Hematopoietic multipotent progenitor cell treated with erythropoietin and hydrocortisone succinate and interleukin-3 and kit ligand, for 17 days (in vitro differentiated cells): ENCODE data around the gene KRCC1.
"Not testable (repeated sequence)": the region's sequence is repeated elsewhere in the genome, so short reads cannot be mapped to it uniquely, and the experiment has no call there.

Experiments used
- DNase-seq: peaks from one replicate; pipeline ENCODE4 v3.0.0-alpha.2; 2015; ENCODE audit warnings: low spot score

The KRCC1 gene

DNA sequence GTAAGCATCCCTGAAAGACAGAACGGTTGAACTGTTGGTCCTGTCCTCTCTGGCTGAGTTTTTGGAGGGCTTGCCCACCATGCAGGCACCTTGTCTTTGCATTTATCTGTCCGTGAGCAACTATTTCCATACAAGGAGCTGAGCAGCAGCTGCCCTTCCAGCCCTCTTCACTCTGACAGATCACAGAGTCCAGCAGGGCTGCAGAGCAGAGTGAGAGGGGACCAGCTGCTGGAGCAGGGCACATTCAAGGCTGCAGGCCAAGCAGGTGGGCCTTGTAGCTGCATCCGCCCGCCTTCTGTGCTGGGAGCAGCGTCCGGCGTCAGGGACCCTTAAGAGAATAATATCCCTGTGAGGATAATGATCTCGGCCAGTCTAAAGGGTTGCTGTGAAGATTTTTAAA is 21.5 kb upstream of the KRCC1 start:
- no peak for DNase-seq

DNA sequence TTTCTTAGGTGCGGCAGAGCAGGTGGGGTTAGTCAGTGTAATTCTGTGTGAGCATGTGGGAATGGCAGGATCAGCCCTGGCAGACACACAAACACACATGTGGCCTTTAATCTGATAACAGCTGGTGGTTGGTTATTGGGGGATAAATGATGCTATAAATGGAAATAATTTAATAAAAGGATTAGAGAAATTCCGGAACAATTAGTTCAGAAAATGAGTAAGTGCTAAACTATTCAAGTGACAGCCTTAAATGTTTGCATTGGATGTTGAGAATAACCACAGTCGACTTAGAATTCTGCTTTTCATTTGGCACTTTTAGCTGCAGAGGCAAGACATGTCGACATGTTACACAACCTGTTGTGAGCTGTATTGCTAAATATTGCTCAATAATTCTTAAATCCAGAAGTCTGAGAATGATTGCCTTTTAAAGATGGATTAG is 19.3 kb upstream of the KRCC1 start:
- DNase-seq = no peak

DNA sequence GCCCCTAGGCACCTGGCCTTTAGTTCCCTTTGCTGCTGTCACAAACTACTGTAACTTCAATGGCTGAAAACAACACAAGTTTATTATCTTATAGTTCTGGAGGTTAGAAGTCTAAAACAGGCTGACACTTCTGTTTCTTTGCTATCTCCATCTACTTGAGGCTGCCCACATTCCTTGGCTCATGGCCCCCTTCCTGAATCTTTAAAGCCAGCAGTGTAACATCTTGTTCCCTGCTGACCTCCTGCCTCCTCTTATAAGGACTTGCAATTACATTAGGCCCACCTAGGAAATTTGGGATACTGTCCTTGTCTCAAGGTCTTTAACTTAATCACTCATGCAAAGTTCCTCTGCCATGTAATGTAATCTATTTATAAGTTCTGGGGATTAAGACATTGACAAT is 18.6 kb upstream of the KRCC1 start:
- DNase-seq = no peak

DNA sequence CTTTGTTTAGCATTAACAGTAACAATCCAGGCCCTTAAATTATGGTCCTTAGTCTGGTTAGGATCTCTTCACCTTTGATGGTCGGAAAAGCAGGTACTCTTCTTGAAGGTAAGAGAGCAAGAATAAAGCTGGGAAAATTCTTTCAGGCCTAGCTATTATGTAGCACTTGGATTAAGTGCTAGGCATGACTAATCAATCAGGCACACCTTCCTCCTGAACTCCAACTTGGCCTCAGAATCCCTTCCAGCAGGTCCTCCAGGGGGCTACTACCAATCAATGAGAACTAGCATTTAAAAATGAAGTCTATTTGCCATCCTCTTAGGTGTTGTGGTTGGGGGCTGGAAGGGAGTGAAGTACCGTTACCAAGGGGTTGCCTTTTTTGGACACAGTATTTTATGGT is 15.8 kb upstream of the KRCC1 start:
- no peak for DNase-seq

DNA sequence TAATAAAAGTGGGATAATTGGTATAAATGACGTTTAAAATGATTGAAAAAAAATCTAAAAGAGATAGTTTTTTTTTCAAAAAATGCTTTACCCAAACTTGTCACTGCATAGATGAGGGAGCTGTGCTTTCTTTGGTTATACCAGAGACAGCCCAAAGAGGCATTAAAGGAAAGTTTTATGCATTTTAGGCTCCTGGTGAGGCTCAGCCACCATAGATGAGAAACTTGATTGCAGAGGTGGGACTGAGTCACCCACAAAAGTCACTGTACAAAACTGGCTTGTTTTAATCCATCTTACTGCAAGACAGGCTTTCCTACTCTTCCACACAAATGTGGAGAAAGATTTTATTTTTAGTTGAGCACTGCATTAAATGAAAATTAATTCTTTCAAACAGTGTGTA is 14.5 kb upstream of the KRCC1 start:
- no peak for DNase-seq

DNA sequence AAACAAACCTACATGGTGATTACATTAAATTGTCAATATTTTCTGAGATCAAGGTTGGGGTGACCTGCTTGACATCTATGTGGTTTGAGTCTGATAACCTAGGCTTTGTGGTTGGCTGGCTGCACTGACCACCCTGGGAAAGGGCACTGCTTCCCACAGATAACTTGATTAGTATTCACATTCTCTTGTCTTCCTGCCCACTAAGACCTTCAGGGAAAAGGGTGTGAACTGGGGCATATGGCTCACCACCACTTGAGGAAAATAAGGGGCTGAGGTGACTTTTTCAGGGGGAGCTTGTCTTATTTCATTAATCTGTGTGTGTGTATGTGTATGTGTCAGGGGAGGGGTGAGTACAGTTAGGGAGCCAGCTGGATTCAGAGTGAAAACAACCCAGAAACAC is 13.5 kb upstream of the KRCC1 start:
- no peak for DNase-seq

DNA sequence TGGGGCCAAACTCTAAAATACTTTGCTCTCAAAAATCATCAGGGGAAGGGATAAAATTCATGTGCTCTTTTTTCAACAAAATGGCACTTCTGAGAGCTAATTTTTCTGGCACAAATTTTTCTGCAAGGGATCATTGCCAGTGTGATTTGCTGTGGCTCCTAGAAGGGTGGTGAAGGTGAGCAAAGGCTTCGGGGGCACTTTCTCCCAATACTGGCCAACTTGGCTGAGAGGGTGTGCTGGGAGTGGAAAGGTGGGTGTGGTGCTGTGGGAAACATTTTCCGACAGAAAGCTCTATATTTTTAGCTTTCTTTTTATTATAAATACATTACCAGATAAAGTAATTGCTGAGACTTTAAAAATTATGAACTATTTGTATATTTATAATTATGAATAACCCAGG is 12.5 kb upstream of the KRCC1 start:
- DNase-seq = no peak

DNA sequence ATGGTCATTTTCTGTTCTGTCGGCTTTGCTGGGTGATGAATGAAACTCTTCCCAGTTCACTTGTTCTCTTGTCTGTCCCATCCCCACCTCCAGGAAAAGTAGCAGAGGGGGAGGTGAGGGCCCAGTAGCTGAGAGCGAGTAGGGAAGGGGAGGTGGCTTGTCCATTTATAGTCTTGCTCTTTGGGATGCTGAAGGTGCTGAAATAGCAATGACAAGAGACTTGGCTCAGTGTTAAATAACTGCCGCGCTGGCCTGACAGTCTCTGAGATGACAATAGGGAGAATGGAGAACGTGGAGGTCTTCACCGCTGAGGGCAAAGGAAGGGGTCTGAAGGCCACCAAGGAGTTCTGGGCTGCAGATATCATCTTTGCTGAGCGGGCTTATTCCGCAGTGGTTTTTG is 12.0 kb upstream of the KRCC1 start, which contains the start of gene SMYD1:
Gene SMYD1, plus strand, starts transcription at position 228 of the 400 bp plus-strand sequence. Its CDS starts 40 bp downstream, at position 268.
- no peak for DNase-seq

DNA sequence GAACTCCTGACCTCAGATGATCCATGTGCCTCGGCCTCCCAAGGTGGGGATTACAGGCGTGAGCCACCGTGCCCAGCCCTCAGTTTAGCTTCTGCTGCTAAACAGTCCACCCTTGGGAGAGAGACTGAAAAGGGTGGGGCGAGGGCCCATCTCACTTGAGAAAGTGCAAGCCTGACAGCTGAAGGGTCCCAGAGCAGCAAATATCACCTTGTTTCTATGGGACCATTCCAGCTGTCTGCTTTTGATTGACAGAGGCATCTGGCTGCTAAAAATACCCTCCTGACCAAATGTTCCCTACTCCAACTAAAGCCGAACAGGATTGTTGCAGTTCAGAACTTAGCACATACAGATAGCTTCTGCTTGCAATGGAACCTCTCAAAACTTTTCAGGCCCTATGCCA is 11.6 kb upstream of the KRCC1 start:
- DNase-seq = no peak

DNA sequence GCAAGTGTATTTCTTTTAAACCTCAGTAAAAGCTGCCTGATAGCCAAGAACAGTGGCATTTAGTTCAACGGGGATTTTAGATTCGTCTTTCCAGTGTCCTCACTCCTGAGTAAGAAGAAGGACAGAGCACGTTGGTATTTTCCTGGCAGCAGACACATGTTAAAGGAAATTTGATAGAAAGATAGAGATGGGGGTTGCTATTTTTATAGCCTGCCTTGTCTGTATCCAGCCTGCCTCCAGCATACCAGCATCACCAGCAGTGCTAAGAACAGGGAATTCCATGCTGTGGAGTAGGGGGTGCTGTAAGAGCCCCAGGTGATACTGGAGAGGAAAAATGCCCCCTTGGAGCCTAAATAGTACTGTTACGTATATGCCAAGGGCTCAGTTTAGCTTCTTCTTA is 11.0 kb upstream of the KRCC1 start:
- no peak for DNase-seq

DNA sequence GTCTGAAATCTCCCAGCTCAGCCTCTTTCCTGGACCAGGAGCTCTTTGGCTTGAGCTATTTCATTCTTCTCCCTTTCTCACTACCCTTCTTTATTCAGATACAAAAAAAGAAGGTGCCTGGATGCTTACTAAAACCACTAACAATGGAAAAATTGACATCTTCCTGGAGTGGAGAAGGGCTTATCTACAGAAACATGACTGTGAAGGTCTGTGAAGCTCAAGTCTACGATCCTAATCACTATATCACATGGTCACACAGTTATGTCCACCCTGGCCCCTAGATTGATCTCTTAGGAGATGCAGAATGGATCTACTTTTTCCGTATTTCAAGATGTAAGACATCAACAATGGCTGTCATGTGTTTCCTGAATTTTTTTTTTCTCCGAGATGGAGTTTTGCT is 5.7 kb upstream of the KRCC1 start:
- no peak for DNase-seq

DNA sequence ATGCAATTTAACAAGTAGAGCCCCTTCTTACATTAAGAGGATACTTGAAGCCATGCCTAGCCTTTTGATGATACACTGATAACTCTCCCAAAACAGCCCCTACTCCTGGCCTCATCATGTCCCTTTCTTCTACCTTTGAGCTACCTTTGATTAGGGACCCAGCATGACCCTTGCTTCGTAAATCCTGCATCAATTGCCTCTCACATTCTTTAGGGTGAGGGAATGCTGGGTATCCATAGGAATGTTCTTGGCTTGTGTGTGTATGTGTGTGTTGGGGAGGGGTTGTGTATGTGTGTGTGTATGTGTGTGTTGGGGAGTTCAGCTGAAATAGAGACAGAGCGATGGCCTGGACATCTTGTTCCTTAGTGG is 5.3 kb upstream of the KRCC1 start:
- DNase-seq = no peak

DNA sequence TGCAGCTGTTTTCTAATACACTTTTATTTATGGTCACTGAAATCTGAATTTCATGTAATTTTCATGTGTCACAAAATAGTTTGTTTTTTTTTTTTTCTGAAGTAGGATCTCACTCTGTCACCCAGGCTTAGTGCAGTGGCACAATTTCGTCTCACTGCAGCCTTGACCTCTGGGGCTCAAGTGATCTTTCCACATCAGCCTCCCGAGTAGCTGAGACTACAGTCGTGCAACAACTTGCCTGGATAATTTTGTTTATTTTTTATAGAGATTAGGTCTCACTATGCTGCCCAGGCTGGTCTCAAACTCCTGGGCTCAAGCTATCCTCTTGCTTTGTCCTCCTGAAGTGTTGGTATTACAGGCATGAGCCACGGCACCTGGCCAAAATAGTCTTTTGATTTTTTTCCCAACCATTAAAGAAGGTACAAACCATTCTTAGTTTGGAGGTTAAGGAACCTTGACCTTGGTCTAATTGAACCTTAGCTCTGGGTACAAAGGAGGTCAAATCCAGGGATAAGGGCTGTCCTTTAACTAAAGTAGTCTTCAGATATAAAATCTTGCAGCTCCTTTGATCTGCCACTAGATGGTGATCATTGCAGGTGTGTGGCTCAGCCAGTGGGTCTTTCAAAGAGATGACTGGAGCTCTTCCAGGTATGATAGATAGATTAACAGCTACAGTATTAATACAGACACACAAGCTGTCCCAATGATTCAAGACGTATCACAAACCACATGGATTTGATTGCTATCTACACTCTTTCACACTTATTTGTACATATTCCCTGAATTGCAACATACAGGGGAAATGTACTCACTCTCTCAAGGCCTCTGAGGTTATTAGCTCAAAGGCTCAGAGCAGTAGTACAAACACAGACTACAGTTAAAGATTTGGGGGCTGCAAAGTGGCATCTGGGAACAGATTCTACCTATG is 4.7 kb upstream of the KRCC1 start:
- DNase-seq = peak; percentile 71

DNA sequence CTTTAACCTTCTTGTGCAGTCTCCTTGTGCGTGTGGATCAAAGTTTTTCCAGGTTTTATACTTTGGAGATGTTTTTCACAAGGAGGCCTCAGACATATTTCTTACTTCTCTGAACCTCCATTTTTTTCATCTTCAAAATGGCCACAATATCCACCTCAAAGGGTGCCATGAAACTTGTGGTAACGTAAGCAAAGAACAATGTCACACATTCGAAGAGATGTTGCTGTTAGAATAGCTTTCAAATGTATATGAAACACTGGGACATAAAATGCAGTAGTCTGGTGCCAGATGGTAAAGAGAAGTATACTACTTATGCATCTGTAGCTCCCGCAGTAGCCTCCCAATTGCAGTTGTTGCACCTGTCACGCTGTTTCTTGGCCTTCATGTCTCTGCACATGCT is 2.6 kb upstream of the KRCC1 start:
- DNase-seq = no peak

DNA sequence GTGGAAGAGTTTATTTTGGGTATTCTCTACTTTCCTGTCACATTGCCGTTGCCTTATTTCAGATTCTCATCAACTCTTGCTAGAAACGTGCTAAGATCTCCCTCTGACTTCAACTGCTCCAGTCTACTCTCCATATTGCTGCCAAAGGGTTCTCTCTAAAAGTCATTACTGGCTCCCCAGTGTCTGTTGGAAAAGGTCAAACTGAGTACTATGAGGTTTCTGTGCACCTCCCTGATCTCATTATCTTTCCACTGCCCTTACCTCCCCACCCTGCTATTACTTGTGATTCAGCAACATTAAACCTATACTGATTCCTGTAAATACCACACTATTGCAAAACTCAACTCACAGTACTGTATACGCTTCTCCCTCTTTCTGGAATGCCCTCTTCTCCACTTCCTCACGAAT is 1.9 kb upstream of the KRCC1 start:
- peak; percentile 64 for DNase-seq

DNA sequence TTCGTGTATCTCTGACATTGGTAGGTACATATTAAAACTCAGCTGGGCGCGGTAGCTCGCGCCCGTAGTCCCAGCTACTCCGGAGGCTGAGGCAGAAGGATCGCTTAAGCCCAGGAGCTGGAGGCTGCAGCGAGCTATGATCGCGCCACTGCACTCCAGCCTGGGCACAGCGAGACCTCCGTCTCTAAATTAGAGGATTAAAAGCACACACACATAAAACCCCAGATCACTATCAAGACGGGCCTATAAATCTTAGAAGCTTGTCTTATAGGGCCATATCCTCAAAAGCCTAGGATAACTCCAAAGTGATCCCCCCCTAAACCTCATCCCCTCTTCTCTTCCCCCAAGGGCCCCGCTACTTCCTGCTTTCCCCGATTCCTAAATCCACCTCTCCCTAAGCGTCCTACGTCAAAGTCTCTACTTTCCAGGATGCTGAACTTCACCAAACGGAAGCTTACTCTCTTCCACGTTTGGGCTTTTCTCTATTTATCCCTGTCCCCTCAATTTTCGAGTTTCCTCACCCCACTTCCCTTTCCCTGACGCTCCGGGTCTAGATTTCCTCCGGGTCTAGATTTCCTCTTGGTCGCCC is 707 bp downstream of the KRCC1 start:
- DNase-seq = peak; percentile 37

DNA sequence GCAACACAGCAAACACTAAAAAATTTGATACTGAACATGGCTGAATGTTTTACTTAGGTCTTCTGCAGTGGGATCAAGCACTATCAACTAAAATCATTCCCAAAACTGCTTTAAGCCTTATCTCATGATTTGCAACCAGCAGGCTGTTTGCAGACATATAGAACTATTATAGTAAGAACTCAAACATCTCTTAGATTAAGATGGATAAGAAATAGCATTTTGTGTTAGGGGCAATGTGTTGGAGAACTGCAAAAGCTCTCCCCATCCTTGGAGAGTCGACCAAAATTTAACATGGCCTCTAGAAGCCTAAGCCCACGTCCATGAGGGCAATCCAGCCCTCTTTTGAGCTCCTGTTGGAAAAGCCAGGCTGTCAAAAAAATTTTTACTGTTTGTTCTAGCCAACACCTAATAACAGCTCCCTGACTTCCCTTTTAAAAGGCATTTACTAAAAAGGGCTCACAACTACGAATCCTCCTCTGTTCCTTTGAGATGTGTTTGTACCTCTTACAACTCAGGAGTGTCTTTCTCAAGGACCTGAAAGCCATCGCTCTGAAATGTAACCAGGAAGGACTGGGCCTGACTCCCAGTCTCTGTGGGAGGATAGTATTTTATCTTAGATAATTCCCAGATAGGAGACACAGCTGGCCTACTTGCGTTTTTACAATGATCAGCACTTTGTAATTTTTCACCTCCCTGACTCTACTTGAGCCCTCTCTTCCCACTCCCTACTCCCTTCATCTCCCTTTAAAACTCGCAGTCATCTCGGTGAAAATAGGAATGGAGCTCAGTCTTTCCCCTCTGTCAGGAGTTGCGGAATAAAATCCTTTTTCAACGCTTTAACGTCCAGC is 1.4 kb downstream of the KRCC1 start:
- DNase-seq = peak; percentile 43

DNA sequence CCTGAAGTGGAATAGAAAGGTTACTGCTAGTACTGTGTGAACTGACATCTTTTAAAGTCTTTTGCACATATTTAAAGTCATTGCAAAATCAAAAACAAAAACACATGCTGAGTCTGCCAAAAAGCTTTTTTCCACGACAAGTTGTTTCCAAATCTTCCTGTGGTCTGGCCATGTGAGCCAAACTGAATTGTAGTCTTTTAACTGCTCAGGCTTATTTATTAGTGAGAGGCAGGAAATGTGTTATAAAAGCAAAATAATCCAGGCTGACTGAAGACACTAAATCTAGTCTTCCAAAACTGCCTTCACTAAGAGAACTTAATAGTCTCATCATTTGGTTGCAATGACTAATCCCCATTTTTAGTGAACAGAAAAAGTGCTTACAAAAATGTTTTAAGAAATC is 2.3 kb downstream of the KRCC1 start:
- DNase-seq = peak; percentile 15

DNA sequence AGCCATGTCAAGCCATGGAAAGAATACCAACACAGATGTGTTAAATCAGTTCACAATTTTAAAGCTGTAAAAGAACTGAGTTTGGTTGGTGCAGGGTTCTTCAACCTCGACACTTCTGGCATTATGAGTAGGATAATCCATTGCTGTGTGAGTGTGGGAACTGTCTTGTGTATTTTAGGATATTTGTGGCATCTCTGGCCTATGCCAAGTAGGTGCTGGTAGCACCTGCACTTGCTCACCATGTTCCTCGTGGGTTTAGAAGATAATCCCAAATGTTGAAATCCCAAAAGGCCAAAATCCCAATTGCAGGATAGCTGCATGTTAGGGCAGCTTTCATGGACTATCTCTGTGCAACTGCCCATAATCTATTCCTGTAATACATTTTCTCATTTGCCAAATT is 3.8 kb downstream of the KRCC1 start:
- no peak for DNase-seq

DNA sequence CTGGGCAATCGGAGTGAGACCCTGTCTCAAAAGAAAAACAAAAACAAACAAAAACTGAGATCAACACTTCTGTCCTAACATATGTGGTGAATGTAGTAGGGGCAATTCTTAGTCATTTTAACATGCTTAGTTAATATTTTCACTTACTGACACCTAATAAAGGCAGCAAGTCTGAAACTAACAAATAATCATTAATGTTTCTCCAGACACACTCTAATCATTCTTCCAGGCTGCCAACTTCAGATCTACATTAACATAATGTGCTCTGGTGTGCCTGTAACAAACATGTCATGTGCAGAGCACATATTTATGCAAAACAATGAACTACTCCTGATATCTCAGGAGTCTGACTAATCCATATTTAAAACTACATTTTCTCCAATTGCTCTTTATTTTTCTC is 6.0 kb downstream of the KRCC1 start:
- DNase-seq = no peak

DNA sequence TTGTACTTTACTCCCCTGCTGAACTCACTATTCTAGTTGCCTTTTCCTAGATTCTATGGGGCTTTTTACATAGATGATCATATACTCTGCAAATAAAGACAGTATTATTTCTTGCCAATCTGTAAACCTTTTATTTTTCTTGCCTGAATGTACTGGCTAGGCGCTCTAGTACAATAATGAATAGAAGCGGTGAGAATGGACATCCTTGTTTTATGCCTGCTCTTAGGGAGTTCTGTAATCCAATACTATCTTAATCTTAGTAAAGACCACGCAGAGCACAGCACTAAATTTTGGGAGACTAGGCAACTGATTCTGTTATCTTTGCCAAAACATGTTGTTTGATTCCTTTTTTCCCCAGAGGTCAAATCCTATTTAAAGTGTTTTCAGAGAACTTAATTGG is 7.0 kb downstream of the KRCC1 start:
- no peak for DNase-seq

DNA sequence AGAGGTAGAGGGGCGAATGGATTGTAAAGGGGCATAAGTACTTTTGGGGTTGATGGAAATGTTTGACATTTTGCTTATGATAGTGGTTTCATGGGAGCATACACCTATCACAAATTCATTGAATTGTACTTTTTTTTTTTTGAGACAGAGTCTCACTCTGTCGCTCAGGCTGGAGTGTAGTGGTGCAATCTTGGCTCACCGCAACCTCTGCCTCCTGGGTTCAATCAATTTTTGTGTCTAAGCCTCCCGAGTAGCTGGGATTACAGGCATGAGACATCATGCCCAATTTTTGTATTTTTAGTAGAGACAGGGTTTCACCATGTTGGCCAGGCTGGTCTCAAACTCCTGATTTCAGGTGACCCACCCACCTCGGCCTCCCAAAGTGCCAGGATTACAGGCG is 10.0 kb downstream of the KRCC1 start:
- not testable (repeated sequence) for DNase-seq

DNA sequence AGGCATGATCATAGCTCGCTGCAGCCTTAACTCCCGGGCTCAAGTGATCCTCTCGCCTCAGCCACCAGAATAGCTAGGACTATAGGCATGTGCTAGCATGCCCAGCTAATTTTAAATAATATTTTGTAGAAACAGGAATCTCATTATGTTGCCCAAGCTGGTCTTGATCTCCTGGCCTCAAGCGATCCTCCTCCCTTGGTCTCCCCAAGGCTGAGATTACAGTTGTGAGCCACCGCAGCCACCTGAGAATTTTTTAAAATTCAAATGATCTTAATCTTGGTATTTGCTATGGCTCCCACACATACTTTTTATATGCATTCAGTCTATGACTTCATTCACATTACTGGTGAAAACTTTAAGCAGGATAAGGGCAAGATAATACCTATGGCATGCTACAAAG is 13.1 kb downstream of the KRCC1 start:
- no peak for DNase-seq
